PC-3 (cell line): ENCODE results near the gene WHRN. TPM values are rescaled to one million over a fixed set of nuclear protein-coding genes. Genes with fewer than 3 reads are reported as not detected.

Source experiments
- ATAC-seq: fragments of 200-7000 bp; cut with Tn5 transposase; 2 replicates; pipeline ENCODE4 v1.9.1; 2020; ENCODE audit warnings: mild to moderate bottlenecking, moderate library complexity
- BruUV-seq: library from RNA; stranded (reverse); fragments of 400-500 nt; replicated peaks from 2 replicates; lab custom pipeline; 2021; lab: Mats Ljungman, UMichigan
- CTCF ChIA-PET: fragments of 300-600 bp; sonication (Branson Sonifier 250); formaldehyde crosslinking; loops from one replicate; lab custom pipeline; 2022; ENCODE audit warnings: antibody characterized with exemption; lab: Charles Lee
- POLR2A ChIA-PET: fragments of 300-600 bp; sonication (Branson Sonifier 250); formaldehyde crosslinking; loops from one replicate; lab custom pipeline; 2022; ENCODE audit warnings: antibody characterized with exemption; ENCODE audit not compliant: unreplicated experiment; lab: Charles Lee
- DNase-seq: peaks from one replicate; pipeline ENCODE4 v3.0.0-alpha.2; 2015
- H2AFZ ChIP-seq: fragments of 300-600 bp; sonication (generic); 2 replicates; pipeline ENCODE4 v1.6.0; 2016; ENCODE audit warnings: antibody characterized with exemption, low read length
- H3F3A ChIP-seq: fragments of 300-600 bp; sonication (generic); one replicate; pipeline ENCODE4 v1.6.0; 2017; ENCODE audit warnings: antibody characterized with exemption, low read length, control low read depth, mild to moderate bottlenecking; ENCODE audit not compliant: unreplicated experiment
- H3K27ac ChIP-seq: fragments of 300-600 bp; sonication (generic); 2 replicates; pipeline ENCODE4 v1.5.1; 2016; ENCODE audit warnings: mild to moderate bottlenecking, low read length
- H3K27me3 ChIP-seq: fragments of 300-600 bp; sonication (generic); 2 replicates; pipeline ENCODE4 v1.6.1; 2016; ENCODE audit warnings: low read length, mixed read lengths
- H3K36me3 ChIP-seq: fragments of 300-600 bp; sonication (generic); 2 replicates; pipeline ENCODE4 v1.6.1; 2016; ENCODE audit warnings: low read depth, mixed run types, low read length, mixed read lengths
- H3K4me1 ChIP-seq: fragments of 300-600 bp; sonication (generic); 2 replicates; pipeline ENCODE4 v1.5.1; 2016; ENCODE audit warnings: low read length; ENCODE audit not compliant: insufficient read depth
- H3K4me2 ChIP-seq: fragments of 300-600 bp; sonication (generic); 2 replicates; pipeline ENCODE4 v1.6.0; 2016; ENCODE audit warnings: low read length
- H3K4me3 ChIP-seq: fragments of 300-600 bp; sonication (generic); 2 replicates; pipeline ENCODE4 v1.5.1; 2016; ENCODE audit warnings: mild to moderate bottlenecking, low read length, mixed read lengths
- H3K79me2 ChIP-seq: fragments of 300-600 bp; sonication (generic); 2 replicates; pipeline ENCODE4 v1.6.1; 2017; ENCODE audit warnings: low read length, mixed read lengths
- H3K9ac ChIP-seq: fragments of 300-600 bp; sonication (generic); 2 replicates; pipeline ENCODE4 v1.6.0; 2016; ENCODE audit warnings: mild to moderate bottlenecking, low read length
- H3K9me2 ChIP-seq: fragments of 300-600 bp; sonication (generic); replicated peaks from 2 replicates; pipeline ENCODE4 v1.6.1; 2016; ENCODE audit warnings: mixed run types, low read length, mixed read lengths
- H3K9me3 ChIP-seq: fragments of 300-600 bp; sonication (generic); 2 replicates; pipeline ENCODE4 v1.6.1; 2016; ENCODE audit warnings: low read length, mixed read lengths
- H4K20me1 ChIP-seq: fragments of 300-600 bp; sonication (generic); 2 replicates; pipeline ENCODE4 v1.6.1; 2016; ENCODE audit warnings: low read length, mixed read lengths
- EZH2 ChIP-seq: fragments of 300-600 bp; sonication (generic); IDR thresholded peaks from one replicate; pipeline ENCODE4 v1.6.1; 2017; ENCODE audit warnings: antibody characterized with exemption, mild to moderate bottlenecking, low read length; ENCODE audit not compliant: unreplicated experiment
- EZH2phosphoT487 ChIP-seq: fragments of 300-600 bp; sonication (generic); IDR thresholded peaks from 2 replicates; pipeline ENCODE4 v1.6.1; 2018; ENCODE audit warnings: mild to moderate bottlenecking, antibody characterized with exemption, low read length, borderline replicate concordance
- intact Hi-C: fragments of 100-400 bp; cut with micrococcal nuclease; formaldehyde crosslinking; loops from 2 replicates; pipeline ENCODE4 v1.9.0; 2023
- total RNA-seq: library from RNA; depleted of rRNA; stranded (reverse); fragments of >200 nt; gene quantifications from 2 replicates; pipeline ENCODE4 v1.2.3, GENCODE V29; 2014
- TF ChIP-seq, protein P1 (sequence below): fragments of 300-600 bp; sonication (generic); conservative IDR thresholded peaks from 2 replicates; pipeline ENCODE4 v1.5.1; 2017; ENCODE audit warnings: antibody characterized with exemption, low read depth, mild to moderate bottlenecking, low read length

Gene WHRN
- total RNA-seq, 1 experiment from 2014 or later = 10.5 TPM

- DNase-seq = no peak
- no peaks in the 10 kb centered on the region for H3K9me2 ChIP-seq
- H2AFZ ChIP-seq = no peak overlapping the region
- ChIA-PET CTCF (no interaction called here), POLR2A (no interaction called here)
- no peak overlapping the region for H3K9ac ChIP-seq
- no peaks in the 10 kb centered on the region for H4K20me1 ChIP-seq
- no peaks in the 10 kb centered on the region for H3K79me2 ChIP-seq
- TF ChIP-seq EZH2 = no peak
- TF ChIP-seq EZH2phosphoT487 = no peak
- TF ChIP-seq, protein P1, sequence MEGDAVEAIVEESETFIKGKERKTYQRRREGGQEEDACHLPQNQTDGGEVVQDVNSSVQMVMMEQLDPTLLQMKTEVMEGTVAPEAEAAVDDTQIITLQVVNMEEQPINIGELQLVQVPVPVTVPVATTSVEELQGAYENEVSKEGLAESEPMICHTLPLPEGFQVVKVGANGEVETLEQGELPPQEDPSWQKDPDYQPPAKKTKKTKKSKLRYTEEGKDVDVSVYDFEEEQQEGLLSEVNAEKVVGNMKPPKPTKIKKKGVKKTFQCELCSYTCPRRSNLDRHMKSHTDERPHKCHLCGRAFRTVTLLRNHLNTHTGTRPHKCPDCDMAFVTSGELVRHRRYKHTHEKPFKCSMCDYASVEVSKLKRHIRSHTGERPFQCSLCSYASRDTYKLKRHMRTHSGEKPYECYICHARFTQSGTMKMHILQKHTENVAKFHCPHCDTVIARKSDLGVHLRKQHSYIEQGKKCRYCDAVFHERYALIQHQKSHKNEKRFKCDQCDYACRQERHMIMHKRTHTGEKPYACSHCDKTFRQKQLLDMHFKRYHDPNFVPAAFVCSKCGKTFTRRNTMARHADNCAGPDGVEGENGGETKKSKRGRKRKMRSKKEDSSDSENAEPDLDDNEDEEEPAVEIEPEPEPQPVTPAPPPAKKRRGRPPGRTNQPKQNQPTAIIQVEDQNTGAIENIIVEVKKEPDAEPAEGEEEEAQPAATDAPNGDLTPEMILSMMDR = no peak
- peaks cover 27% of the 10 kb centered on the region for H3K4me1 ChIP-seq
- no TSS peak for BruUV-seq
- no peak overlapping the region for H3K27ac ChIP-seq
- H3K27me3 ChIP-seq = no peaks in the 10 kb centered on the region
- H3K4me2 ChIP-seq = no peak overlapping the region
- H3F3A ChIP-seq = no peaks in the 10 kb centered on the region
- no peak overlapping the region for H3K4me3 ChIP-seq
- no peak for ATAC-seq
- H3K9me3 ChIP-seq = no peaks in the 10 kb centered on the region
- H3K36me3 ChIP-seq = no peaks in the 10 kb centered on the region
- intact Hi-C loops = no loop called here
Measured at GRCh38 chr9:114388764-114389375, 116.4 kb downstream of the WHRN start.

- TF ChIP-seq EZH2phosphoT487 (no peak), EZH2 (no peak)
- TF ChIP-seq, protein P1 = no peak
- Histone ChIP-seq H3K4me3 (no peak overlapping the region), H3K9ac (no peak overlapping the region), H3K27me3 (no peaks in the 10 kb centered on the region), H3K9me2 (no peaks in the 10 kb centered on the region), H3K79me2 (no peaks in the 10 kb centered on the region), H3K4me1 (peaks cover 27% of the 10 kb centered on the region), H2AFZ (no peak overlapping the region), H3F3A (no peaks in the 10 kb centered on the region), H4K20me1 (no peaks in the 10 kb centered on the region), H3K36me3 (no peaks in the 10 kb centered on the region), H3K27ac (no peak overlapping the region), H3K4me2 (no peak overlapping the region), H3K9me3 (no peaks in the 10 kb centered on the region)
- intact Hi-C loops = no loop called here
- POLR2A ChIA-PET = no interaction called here
- no TSS peak for BruUV-seq
- CTCF ChIA-PET = no interaction called here
- DNase-seq (no peak), ATAC-seq (no peak)
Measured at GRCh38 chr9:114388357-114388682, 117.0 kb downstream of the WHRN start.

- POLR2A ChIA-PET = no interaction called here
Measured at GRCh38 chr9:114387680-114388356, 117.5 kb downstream of the WHRN start, which contains the start of gene AKNA. Gene AKNA (minus strand): TSS chr9:114387982. CDS start chr9:114381333, 6,649 bp downstream.

More at GRCh38 chr9:114387680-114388356, 117.5 kb downstream of the WHRN start, which contains the start of gene AKNA:
- H2AFZ ChIP-seq = no peak within 1 kb of the TSS
- CTCF ChIA-PET = no interaction called here
- no peak within 1 kb of the TSS for H3K9ac ChIP-seq
- TF ChIP-seq, protein P1 = no peak
- TF ChIP-seq EZH2phosphoT487 (no peak), EZH2 (no peak)
- peaks cover 25% of the 10 kb centered on the region for H3K4me1 ChIP-seq
- H4K20me1 ChIP-seq = no peaks in the 10 kb centered on the region
- H3K4me2 ChIP-seq = no peak within 1 kb of the TSS
- H3K27me3 ChIP-seq = no peaks in the 10 kb centered on the region
- no TSS peak for BruUV-seq
- DNase-seq (no peak), ATAC-seq (no peak)
- H3K4me3 ChIP-seq = no peak within 1 kb of the TSS
- H3K27ac ChIP-seq = no peak within 1 kb of the TSS
- no peaks in the 10 kb centered on the region for H3K9me3 ChIP-seq
- no peaks in the 10 kb centered on the region for H3K79me2 ChIP-seq
- no peaks in the 10 kb centered on the region for H3K36me3 ChIP-seq
- intact Hi-C loops = no loop called here
- no peaks in the 10 kb centered on the region for H3F3A ChIP-seq
- no peaks in the 10 kb centered on the region for H3K9me2 ChIP-seq
